Liver (tissue), 9 donors: ENCODE data around the gene FAM228B. TPM values are rescaled to one million over a fixed set of nuclear protein-coding genes. Genes with fewer than 3 reads are reported as not detected.

ENCODE experiments used
- DNase-seq: peaks from one replicate; pipeline ENCODE4 v3.0.0-alpha.2; 2017; ENCODE audit warnings: low spot score
- H3K27ac ChIP-seq, 2 donors: one replicate each; pipeline ENCODE4 v1.7.0; 2013; ENCODE audit warnings: inconsistent platforms in 2 of 2, low read length in 2 of 2, control low read depth in 1 of 2, low read depth in 1 of 2, mild to moderate bottlenecking in 1 of 2
- H3K27me3 ChIP-seq, 4 donors: one replicate each; pipeline versions ENCODE4 v1.6.1 to v1.7.0; 2013; ENCODE audit warnings: low read length in 3 of 4, inconsistent platforms in 1 of 4, mild to moderate bottlenecking in 1 of 4, moderate library complexity in 1 of 4; ENCODE audit not compliant: control insufficient read depth in 4 of 4, insufficient read depth in 4 of 4
- H3K36me3 ChIP-seq, 4 donors: one replicate each; pipeline versions ENCODE4 v1.6.1 to v1.7.0; 2013; ENCODE audit warnings: low read length in 3 of 4, mild to moderate bottlenecking in 3 of 4, low read depth in 1 of 4, moderate library complexity in 1 of 4; ENCODE audit not compliant: control insufficient read depth in 4 of 4, insufficient read depth in 3 of 4
- H3K4me1 ChIP-seq, 4 donors: one replicate each; pipeline versions ENCODE4 v1.6.1 to v1.7.0; 2013; ENCODE audit warnings: low read length in 3 of 4, mild to moderate bottlenecking in 3 of 4, moderate library complexity in 1 of 4; ENCODE audit not compliant: control insufficient read depth in 4 of 4, insufficient read depth in 4 of 4
- H3K4me3 ChIP-seq, 3 donors: one replicate each; pipeline versions ENCODE4 v1.6.1 to v1.7.0; 2013; ENCODE audit warnings: low read length in 3 of 3, control low read depth in 1 of 3, low read depth in 1 of 3, mild to moderate bottlenecking in 1 of 3
- H3K9ac ChIP-seq, 2 donors: one replicate each; pipeline ENCODE4 v1.7.0; 2013; ENCODE audit warnings: low read length in 2 of 2, mild to moderate bottlenecking in 2 of 2, moderate library complexity in 2 of 2, control low read depth in 1 of 2, low read depth in 1 of 2
- H3K9me3 ChIP-seq, 4 donors: one replicate each; pipeline versions ENCODE4 v1.6.1 to v1.7.0; 2013; ENCODE audit warnings: low read length in 3 of 4; ENCODE audit not compliant: control insufficient read depth in 4 of 4
- ATF3 ChIP-seq: IDR thresholded peaks from 2 replicates; pipeline ENCODE4 v1.6.1; 2016; ENCODE audit warnings: antibody characterized with exemption
- CTCF ChIP-seq: fragments of 150-350 bp; IDR thresholded peaks from 2 replicates; pipeline ENCODE4 v1.5.1; 2017; ENCODE audit warnings: improper control_type of control experiment, low read depth, low read length; ENCODE audit not compliant: missing input control
- EGR1 ChIP-seq, 2 donors: IDR thresholded peaks; 2 replicates each; pipeline ENCODE4 v1.6.1; 2016 to 2018; ENCODE audit warnings: antibody characterized with exemption in 2 of 2, low read depth in 2 of 2
- FOXA1 ChIP-seq: IDR thresholded peaks from 2 replicates; pipeline ENCODE4 v1.6.1; 2016; ENCODE audit warnings: antibody characterized with exemption
- FOXA2 ChIP-seq: IDR thresholded peaks from 2 replicates; pipeline ENCODE4 v1.6.1; 2016; ENCODE audit warnings: antibody characterized with exemption
- HNF4A ChIP-seq, 2 donors: conservative IDR thresholded peaks; 2 replicates each; pipeline ENCODE4 v1.6.1; 2016; ENCODE audit warnings: antibody characterized with exemption in 2 of 2, mild to moderate bottlenecking in 2 of 2
- HNF4G ChIP-seq: IDR thresholded peaks from 2 replicates; pipeline ENCODE4 v1.6.1; 2016; ENCODE audit warnings: antibody characterized with exemption
- JUND ChIP-seq, 2 donors: IDR thresholded peaks; 2 replicates each; pipeline ENCODE4 v1.6.1; 2016; ENCODE audit warnings: antibody characterized with exemption in 2 of 2
- RAD21 ChIP-seq, 2 donors: IDR thresholded peaks; 2 replicates each; pipeline ENCODE4 v1.6.1; 2016; ENCODE audit warnings: antibody characterized with exemption in 2 of 2, mild to moderate bottlenecking in 2 of 2
- RXRA ChIP-seq, 2 donors: IDR thresholded peaks; 2 replicates each; pipeline ENCODE4 v1.6.1; 2017 to 2018; ENCODE audit warnings: antibody characterized with exemption in 2 of 2, mild to moderate bottlenecking in 1 of 2
- SP1 ChIP-seq: IDR thresholded peaks from 2 replicates; pipeline ENCODE4 v1.6.1; 2018; ENCODE audit warnings: antibody characterized with exemption, mild to moderate bottlenecking
- TAF1 ChIP-seq: conservative IDR thresholded peaks from 2 replicates; pipeline ENCODE4 v1.6.1; 2016; ENCODE audit warnings: antibody characterized with exemption, mild to moderate bottlenecking
- YY1 ChIP-seq: IDR thresholded peaks from 2 replicates; pipeline ENCODE4 v1.6.1; 2016; ENCODE audit warnings: antibody characterized with exemption, mild to moderate bottlenecking
- ZBTB33 ChIP-seq: IDR thresholded peaks from 2 replicates; pipeline ENCODE4 v1.6.1; 2016; ENCODE audit warnings: antibody characterized with exemption
- WGBS: extraction: QIAGEN DNeasy Blood & Tissue Kit; methylation state at CpG from one replicate; pipeline ENCODE4 v1.1.7; 2013; 5-methylcytosine and 5-hydroxymethylcytosine counted together
- polyA plus RNA-seq, 2 donors: library from polyadenylated mRNA; stranded (reverse) in 1 of 2; unstranded in 1 of 2; fragments of 200-250 nt in 1 of 2; fragments of >200 nt in 1 of 2; fragmentation: Nextera tagmentation in 1 of 2; extraction: Ambion mirVana in 1 of 2; gene quantifications; one replicate each; pipeline versions ENCODE4 v1.2.1 to v1.2.3, GENCODE V29; 2013 to 2015
- total RNA-seq, 2 donors: library from RNA; depleted of rRNA; stranded (reverse); fragments of >200 nt; gene quantifications; one replicate each; pipeline ENCODE4 v1.2.3, GENCODE V29; 2014
- TF ChIP-seq, protein P1 (sequence below): IDR thresholded peaks from 2 replicates; pipeline ENCODE4 v1.6.1; 2016; ENCODE audit warnings: antibody characterized with exemption
- TF ChIP-seq, protein P2 (sequence below): IDR thresholded peaks from 2 replicates; pipeline ENCODE4 v1.6.1; 2016; ENCODE audit warnings: antibody characterized with exemption, mild to moderate bottlenecking
- donor health status: healthy.
- donor health status: healthy.
- donor health status: healthy.
- donor health status: healthy.
- donor health status: healthy.

Gene FAM228B
- total and polyA plus RNA-seq, 4 donors, result 0.68 to 4.2 (median 3.8) TPM

- Histone ChIP-seq H3K9ac (no peak overlapping the region), H3K36me3 (peaks cover 19 to 66% (median 35%) of the 10 kb centered on the region in 4 donors), H3K4me3 (no peak overlapping the region), H3K9me3 (no peaks in the 10 kb centered on the region), H3K4me1 (no peaks in the 10 kb centered on the region), H3K27ac (no peak overlapping the region), H3K27me3 (no peaks in the 10 kb centered on the region)
- TF ChIP-seq SP1 (no peak), RAD21 (IDR thresholded peaks at IDR 0.05) (no peak), ATF3 (no peak), FOXA2 (no peak), CTCF (no peak), JUND (IDR thresholded peaks at IDR 0.05) (no peak), HNF4G (no peak), YY1 (no peak), ZBTB33 (no peak)
- TF ChIP-seq, protein P1, sequence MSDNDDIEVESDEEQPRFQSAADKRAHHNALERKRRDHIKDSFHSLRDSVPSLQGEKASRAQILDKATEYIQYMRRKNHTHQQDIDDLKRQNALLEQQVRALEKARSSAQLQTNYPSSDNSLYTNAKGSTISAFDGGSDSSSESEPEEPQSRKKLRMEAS, result no peak
- DNase-seq, result no peak
- over 99% methylated on average over 2 of the region's 2 CpGs for WGBS
These were observed 86.8 kb downstream of the FAM228B start for GRCh38 chr2:24210106-24210455.

GRCh38 chr2:24210723-24211122, 87.5 kb downstream of the FAM228B start:
- H3K27me3 ChIP-seq, result no peaks in the 10 kb centered on the region
- peaks cover 18 to 62% (median 32%) of the 10 kb centered on the region in 4 donors for H3K36me3 ChIP-seq
- no peaks in the 10 kb centered on the region for H3K9me3 ChIP-seq
- no peak overlapping the region for H3K9ac ChIP-seq
- no peak overlapping the region for H3K4me3 ChIP-seq
- TF ChIP-seq HNF4A (conservative IDR thresholded peaks at IDR 0.05) (no peak), YY1 (no peak), JUND (IDR thresholded peaks at IDR 0.05) (no peak), EGR1 (IDR thresholded peaks at IDR 0.05; ENCODE audit: low read depth in 2 of 2) (no peak), FOXA1 (no peak), SP1 (no peak), TAF1 (no peak), RXRA (IDR thresholded peaks at IDR 0.05) (no peak), RAD21 (IDR thresholded peaks at IDR 0.05) (no peak)
- TF ChIP-seq, protein P1, result no peak
- no peaks in the 10 kb centered on the region for H3K4me1 ChIP-seq
- WGBS, result 96% methylated on average over 21 of the region's 21 CpGs
- DNase-seq, result no peak
- H3K27ac ChIP-seq, result no peak overlapping the region

DNA sequence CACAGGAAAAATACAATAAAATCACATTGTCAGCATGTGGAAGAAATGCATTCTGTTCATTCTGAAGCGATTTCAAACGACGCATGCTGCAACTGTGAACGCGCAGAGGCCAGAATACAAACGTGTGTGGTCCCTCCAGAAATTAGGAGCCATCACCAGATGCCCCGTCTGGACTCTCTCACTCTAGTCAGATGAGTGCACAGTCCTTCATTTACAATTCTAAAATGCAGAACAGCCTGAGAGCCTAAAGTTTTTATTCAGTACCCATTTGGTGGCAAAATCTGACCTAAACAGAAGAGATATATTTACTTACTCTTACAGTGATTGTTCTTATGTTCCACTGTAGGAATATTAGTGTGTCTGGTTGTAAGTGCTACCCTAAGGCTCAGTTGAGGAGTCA, 88.1 kb downstream of the FAM228B start:
- 80% methylated on average over 7 of the region's 7 CpGs for WGBS
- Histone ChIP-seq H3K9me3 (no peaks in the 10 kb centered on the region), H3K27me3 (no peaks in the 10 kb centered on the region), H3K36me3 (peaks cover 19 to 63% (median 35%) of the 10 kb centered on the region in 4 donors), H3K9ac (no peak overlapping the region), H3K27ac (no peak overlapping the region), H3K4me1 (no peaks in the 10 kb centered on the region), H3K4me3 (no peak overlapping the region)
- no peak for TF ChIP-seq FOXA2
- no peak for TF ChIP-seq ATF3
- TF ChIP-seq HNF4G, result no peak
- TF ChIP-seq HNF4A (conservative IDR thresholded peaks at IDR 0.05), result no peak
- no peak for TF ChIP-seq EGR1 (IDR thresholded peaks at IDR 0.05; ENCODE audit: low read depth in 2 of 2)
- no peak for TF ChIP-seq JUND (IDR thresholded peaks at IDR 0.05)
- TF ChIP-seq RXRA (IDR thresholded peaks at IDR 0.05), result no peak
- no peak for TF ChIP-seq ZBTB33
- TF ChIP-seq, protein P2, sequence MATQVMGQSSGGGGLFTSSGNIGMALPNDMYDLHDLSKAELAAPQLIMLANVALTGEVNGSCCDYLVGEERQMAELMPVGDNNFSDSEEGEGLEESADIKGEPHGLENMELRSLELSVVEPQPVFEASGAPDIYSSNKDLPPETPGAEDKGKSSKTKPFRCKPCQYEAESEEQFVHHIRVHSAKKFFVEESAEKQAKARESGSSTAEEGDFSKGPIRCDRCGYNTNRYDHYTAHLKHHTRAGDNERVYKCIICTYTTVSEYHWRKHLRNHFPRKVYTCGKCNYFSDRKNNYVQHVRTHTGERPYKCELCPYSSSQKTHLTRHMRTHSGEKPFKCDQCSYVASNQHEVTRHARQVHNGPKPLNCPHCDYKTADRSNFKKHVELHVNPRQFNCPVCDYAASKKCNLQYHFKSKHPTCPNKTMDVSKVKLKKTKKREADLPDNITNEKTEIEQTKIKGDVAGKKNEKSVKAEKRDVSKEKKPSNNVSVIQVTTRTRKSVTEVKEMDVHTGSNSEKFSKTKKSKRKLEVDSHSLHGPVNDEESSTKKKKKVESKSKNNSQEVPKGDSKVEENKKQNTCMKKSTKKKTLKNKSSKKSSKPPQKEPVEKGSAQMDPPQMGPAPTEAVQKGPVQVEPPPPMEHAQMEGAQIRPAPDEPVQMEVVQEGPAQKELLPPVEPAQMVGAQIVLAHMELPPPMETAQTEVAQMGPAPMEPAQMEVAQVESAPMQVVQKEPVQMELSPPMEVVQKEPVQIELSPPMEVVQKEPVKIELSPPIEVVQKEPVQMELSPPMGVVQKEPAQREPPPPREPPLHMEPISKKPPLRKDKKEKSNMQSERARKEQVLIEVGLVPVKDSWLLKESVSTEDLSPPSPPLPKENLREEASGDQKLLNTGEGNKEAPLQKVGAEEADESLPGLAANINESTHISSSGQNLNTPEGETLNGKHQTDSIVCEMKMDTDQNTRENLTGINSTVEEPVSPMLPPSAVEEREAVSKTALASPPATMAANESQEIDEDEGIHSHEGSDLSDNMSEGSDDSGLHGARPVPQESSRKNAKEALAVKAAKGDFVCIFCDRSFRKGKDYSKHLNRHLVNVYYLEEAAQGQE, result no peak
- TF ChIP-seq TAF1, result no peak
- TF ChIP-seq YY1, result no peak
- no peak for TF ChIP-seq SP1
- DNase-seq, result no peak
